NOMO-1 treated with DMSO at 0.1 percent for 48 hours (cell line): ENCODE data around the gene KAZN.
"Not testable (repeated sequence)": the region's sequence is repeated elsewhere in the genome, so short reads cannot be mapped to it uniquely, and the experiment has no call there.

Source experiments
- DNase-seq: peaks from one replicate; lab custom pipeline; 2025; ENCODE audit not compliant: unreplicated experiment; lab: John Stamatoyannopoulos, UW

The KAZN gene

DNA sequence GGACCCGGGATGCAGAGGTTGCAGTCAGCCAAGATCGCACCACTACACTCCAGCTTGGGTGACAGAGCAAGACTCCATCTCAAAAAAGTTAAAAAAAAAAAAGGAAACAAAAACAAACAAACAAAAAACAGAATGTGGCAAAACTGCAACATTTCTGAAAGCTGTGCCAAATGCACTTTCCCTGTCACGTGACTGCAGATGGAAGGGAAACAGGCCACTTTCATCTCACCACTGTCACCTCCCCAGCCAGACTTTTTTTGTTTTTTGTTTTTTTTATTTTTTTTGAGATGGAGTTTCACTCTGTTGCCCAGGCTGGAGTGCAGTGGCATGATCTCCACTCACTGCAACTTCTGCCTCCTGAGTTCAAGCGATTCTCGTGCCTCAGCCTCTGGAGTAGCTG lies 442.2 kb downstream of the KAZN start:
- DNase-seq, result not testable (repeated sequence)

DNA sequence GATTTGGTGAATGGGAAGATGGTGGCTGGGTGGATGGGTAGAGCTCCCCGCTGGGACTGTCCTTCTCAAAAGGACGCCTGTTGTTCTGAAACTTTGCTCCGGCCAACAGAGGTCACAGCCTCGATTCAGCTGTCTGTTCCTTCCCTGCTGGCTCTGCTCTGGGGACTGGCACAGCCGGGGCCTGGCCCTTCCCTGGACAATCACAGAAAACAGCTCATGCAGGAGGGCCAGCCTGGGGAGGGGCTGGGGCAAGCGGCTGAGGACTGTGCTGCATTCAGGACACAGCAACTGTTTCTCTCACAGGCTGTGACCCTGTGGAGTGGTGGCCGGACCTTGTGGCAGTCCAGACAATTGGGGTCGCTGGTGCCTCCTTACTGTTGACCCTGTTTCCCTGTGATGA lies 444.4 kb downstream of the KAZN start:
- no peak for DNase-seq

DNA sequence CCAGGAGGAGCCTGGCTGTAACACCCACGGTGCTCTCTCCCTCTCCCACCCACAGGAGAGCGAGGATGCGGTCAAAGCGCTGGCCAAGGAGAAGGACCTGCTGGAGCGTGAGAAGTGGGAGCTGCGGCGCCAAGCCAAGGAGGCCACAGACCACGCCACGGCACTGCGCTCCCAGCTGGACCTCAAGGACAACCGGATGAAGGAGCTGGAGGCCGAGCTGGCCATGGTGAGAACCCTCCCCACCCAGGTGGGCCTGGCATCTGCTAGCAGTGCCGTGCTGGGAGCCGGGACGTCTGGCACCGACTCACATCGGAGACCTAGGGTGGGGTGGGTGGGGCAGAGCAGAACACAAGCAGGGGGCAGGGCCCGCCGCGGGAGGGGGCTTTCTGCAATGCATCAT lies 445.4 kb downstream of the KAZN start:
- no peak for DNase-seq

DNA sequence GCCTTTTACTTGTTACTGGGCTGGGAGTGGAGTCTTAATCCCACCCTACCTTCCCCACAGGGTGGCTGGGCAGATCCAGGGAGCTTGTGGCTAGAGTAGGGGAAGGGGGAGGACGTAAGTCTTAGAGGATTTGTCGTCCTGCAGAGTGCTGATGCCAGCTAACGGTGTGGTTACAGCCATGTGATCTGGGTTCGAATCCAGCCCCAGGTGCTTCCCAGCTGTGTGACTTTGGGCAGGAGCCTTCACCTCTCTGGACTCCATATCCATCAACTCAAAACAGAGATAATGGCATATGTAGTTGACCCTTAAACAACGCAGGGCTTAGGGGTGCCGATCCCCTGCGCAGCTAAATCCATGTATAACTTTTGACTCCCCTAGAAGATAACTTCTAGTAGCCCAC lies 446.6 kb downstream of the KAZN start:
- DNase-seq, result no peak

DNA sequence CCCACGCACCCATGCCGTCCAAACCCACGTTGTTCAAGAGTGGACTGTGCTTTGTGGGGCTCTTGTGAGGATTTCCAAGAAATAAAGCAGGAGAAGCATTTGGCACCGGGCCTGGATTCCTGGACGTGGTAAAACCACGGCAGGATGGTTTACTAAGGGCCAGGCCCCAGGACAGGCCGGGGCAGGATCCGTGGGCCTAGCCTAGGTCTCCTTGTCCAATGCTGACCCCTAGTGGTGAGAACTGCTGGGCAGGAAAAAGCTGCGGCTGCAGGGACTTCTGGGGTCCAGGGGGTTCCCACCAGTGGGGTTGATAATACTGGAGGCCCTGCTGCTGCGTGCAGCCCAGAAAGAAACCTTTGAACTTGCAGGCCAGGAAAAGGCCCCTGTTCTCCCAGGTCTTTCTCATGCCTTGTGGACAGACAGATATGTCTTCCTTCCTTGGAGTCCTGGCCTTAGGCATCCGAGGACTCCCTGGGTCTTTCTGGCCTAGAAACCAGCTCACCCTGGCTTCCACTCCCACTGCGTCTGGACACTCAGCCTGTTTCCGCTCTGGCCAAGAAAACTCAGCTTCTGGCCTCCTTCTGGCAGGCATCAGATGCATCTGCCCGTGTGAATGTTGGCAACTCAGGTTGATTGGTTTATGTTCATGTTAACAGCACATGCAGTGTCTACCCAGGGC lies 448.1 kb downstream of the KAZN start:
- DNase-seq, result peak; percentile 18

DNA sequence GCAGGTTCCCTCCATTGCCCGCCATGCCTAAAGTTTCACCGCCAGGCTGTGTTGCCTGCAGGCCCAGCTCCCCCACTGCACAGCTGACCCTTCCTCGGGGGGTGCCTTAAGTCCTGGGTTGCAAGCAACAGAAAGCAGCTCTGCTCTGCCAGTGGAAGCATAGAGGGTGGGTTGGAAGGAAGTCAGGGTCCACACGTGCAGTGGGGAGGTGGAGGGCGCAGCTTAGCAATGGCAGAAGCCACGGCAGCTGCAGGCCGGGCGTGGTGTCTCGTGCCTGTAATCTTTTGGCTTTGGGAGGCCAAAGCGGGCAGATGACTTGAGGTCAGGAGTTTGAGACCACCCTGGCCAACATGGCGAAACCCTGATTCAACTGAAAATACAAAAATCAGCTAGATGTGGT lies 448.8 kb downstream of the KAZN start:
- no peak for DNase-seq

DNA sequence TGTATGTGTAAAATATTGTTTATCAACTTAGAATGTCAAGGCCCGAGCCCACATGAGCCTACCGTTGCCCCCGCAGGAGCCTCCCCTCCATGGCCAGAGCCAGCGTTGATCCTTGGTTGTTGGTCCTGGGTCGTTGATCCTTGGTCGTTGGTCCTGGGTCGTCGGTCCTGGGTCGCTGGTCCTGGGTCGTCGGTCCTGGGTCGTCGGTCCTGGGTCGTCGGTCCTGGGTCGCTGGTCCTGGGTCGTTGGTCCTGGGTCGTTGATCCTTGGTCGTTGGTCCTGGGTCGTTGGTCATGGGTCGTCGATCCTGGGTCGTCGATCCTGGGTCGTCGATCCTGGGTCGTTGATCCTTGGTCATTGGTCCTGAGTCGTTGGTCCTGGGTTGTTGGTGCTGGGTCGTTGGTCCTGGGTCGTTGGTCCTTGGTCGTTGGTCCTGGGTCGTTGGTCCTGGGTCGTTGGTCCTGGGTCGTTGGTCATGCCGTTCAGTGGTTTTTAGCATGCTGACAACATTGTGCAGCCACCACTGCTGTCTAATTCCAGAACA lies 450.0 kb downstream of the KAZN start:
- no peak for DNase-seq

DNA sequence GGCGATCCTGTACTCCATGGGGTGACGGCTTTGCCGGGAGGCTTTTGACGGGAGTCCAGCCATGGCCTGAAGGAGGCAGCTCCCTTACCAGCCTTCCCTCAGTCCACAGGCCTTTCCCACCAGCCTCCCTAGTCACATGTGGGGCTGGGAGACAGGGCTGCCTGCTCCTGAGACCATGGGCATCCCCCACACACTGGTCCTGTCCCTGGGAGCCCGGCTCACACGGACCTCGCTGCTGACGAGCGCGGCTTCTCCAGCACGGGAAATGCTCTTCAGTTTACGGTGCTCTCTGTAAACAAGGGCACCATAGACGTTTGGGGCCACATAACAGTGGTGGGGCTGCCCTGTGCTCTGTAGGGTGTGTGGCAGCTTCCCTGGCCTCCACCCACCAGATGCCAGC lies 450.6 kb downstream of the KAZN start:
- no peak for DNase-seq

DNA sequence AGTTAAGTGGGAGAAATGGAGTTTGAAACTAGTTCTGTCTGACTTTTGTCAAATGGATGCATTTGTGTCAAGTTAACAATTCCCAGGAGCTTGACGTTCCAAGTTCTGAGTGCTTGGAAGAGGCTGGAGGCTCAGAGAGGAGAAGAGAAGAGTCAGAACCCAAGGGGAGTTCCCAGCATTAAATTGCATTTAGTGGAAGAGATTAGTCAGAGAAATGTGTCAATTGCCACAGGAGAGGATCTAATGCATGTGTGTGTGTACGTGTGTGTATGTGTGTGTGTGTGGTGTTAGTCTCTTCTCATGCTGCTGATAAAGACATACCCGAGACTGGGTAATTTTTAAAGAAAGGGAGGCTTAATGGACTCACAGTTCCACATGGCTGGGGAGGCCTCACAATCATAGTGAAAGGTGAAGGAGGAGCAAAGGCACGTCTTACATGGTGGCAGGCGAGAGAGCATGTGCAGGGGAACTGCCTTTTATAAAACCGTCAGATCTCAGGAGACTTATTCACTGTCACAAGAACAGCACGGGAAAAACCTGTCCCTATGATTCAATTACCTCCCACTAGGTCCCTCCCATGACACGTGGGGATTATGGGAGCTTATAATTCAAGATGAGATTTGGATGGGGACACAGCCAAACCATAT lies 453.5 kb downstream of the KAZN start:
- no peak for DNase-seq

DNA sequence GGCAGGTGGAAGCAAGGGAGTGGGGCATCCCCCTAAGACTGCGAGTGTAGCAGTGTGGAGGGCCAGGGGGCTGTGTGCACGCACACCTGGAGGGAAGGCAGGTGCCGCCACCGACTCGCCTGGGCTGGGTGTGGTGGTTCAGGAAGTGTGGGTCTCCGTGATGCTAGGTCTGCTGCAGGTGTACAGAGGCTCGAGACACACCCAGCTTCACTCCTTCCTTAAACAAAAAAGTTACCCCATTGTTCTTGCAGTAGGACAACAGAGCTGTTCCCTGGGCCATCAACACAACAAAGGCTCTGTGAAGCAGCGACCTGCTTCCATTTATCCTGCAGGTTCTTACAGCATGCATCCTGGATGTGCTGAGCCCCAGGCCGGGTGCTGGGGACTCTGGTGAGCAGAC lies 454.7 kb downstream of the KAZN start:
- DNase-seq, result no peak

DNA sequence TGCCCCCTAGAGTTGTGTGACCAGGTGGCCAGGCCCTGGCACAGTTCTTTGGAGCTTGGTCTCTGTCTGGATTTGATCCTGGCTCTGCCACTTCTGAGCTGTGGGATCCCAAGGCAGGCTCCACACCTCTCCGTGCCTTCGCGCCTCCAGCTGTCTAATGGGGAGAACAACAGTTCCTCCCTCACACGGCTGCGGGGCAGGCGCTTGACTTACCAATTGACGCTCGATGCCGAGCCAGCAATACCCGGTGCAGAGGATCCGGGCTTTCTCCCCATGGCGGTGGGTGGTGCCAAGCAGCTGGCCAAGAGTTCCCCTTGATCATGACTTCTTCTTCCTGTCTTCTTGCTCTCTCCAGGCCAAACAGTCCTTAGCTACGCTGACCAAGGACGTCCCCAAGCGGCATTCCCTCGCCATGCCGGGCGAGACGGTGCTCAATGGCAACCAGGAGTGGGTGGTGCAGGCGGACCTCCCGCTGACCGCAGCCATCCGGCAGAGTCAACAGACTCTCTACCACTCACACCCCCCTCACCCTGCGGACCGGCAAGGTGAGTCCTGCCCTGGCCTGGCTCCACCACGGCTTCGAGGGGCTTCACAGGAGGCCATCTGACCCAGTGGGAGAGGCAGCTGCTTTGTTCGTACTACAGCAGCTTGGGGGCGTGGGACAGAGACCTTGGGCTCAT lies 457.4 kb downstream of the KAZN start:
- DNase-seq, result no peak

DNA sequence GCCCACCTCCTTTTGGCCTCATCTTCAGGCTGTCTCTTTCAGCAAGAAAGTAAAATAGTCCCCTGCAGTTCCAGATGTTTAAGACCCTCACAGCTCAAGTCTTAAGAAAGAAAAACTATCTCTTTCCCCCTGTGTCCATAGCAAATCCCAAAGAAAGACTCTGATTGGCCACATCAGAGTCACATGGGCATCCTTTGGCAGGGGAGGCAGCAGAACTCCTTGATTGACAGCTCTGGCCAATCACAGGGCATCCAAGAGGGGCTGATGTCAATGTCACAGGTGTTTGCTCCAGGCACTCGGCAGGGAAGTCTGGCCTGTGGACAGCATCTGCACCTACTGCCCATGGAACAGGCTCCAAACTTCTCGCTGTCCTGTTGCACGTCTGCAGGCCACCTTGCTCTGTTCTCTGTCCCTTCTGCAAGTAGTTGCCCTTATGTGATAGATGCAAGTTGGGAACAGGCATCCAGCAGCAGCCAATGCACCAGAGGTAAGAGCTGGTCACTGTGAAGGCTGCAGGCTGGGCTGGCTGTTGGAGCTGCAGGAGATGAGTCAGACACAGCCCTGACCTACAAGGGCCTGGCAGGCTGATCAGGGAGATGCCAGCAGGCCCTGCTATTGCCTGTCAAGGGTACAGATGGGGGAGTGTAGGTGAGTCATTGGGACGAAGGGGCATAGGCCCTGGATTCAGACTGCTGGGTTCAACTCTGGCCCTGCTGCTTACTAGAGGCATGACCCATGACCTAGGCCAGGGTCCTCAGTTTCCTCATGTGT lies 458.2 kb downstream of the KAZN start:
- DNase-seq, result no peak

DNA sequence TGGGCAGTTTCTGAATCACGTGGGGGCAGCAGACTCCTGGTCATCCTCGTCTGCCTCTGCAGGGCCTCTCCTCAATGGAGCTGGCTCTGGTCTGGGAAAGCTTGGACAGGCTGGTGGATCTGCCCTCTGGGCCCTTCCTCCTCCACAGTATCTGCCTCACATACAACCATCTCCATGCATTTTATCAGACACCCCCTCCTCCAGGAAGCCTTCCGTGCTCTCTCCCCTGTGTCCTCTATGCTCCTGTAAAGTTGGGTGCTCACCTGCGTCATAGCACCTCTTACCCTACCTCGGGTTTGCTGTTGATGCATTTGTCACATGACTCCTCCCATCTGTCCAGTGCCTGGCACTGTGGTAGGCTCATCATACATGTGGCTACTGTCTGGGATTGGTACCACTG lies 459.3 kb downstream of the KAZN start:
- no peak for DNase-seq

DNA sequence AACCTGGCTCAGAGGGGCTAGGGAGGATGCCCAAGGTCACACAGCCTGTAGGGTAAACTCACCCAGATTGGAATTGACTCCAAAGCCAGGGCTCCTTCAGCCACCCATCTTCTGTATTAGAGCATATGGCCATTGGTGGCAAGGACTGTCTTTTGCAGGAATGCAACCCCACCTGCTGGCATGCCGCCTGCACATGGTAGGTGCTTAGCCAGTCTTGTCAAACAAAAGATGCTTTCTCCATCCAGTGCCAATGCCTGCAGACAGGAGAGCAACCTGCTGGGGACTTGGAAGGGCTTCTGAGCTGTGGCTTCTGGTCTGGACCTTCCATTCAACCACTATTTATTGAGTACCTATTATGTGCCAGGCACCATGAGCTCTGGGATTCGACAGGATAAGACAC lies 459.8 kb downstream of the KAZN start:
- no peak for DNase-seq

DNA sequence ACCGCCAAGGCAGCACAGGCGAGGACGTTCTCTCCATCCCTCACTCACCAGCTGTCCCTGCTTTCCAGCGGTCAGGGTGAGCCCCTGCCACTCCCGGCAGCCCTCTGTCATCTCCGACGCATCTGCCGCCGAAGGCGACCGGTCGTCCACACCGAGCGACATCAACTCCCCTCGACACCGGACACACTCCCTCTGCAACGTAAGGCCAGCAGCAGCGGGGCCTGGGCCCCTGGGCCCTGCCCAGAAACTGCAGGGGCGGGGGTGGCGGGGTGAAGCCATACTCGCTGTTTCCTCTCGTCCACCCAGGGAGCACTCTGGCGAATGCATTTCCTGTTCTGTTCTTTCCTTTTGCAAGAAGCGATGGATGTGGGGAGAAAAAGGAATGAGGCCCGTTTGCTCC lies 461.6 kb downstream of the KAZN start:
- DNase-seq, result no peak

DNA sequence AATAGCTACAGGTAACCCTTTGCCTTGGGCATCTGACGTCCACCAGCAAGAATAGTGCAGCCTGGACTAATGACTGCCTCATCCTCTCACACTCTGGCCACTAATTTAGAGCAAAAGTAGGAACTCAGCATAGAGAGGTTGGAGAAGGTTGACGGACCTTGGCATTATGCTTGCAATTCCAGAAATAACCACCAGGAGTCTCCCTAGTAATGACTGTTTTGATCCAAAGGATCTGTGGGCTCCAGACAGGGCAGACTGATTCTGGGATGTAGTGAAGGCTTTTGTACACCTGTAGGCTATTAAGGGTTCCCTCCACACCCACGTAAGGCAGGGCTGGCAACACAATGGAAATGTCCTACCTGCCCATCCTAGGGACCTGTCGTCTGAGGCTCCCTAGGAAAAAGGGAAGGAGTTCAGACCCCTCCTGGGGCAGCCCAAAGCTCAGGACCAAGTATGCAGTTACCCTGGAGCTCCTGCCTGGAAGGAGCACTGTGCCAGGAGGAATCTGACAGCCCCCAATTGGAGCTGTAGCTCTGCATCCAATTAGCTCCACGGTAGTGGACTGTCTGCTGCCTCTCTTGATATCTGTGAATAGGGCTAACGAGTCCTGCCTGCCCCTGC lies 464.1 kb downstream of the KAZN start:
- DNase-seq, result no peak

DNA sequence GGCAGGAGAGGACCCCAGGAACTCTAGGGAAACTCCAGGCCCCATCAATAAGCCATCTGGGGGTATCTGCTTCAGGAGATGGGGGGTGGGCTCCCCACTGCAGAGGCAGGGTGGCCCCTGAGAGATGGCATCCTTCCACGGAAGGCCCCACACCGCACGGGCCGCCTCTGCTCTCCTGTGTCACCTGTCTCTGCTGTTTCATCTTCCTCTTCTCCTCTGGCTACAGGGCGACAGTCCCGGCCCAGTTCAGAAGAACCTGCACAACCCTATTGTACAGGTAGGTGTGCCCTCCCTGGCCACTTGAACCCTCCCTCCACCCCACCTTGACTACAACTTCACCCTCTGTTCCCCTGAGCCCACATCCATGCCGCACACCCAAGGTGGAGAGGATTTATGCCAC lies 464.9 kb downstream of the KAZN start:
- no peak for DNase-seq

DNA sequence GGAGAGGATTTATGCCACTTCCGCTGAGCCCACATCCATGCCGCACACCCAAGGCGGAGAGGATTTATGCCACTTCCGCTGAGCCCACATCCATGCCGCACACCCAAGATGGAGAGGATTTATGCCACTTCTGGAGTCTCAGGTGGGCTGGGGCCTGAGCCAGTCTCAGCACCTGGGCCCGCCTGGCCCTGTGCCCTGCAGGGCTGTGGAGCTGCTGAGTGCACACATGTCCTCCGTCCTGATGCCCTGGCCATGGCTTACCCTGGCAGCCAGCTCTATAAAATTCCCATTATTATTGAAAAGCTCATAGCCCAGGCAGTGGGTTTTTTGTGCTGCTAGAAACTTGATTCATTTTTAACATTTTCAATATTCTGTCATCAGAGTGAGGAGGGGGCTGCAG lies 465.3 kb downstream of the KAZN start:
- no peak for DNase-seq

DNA sequence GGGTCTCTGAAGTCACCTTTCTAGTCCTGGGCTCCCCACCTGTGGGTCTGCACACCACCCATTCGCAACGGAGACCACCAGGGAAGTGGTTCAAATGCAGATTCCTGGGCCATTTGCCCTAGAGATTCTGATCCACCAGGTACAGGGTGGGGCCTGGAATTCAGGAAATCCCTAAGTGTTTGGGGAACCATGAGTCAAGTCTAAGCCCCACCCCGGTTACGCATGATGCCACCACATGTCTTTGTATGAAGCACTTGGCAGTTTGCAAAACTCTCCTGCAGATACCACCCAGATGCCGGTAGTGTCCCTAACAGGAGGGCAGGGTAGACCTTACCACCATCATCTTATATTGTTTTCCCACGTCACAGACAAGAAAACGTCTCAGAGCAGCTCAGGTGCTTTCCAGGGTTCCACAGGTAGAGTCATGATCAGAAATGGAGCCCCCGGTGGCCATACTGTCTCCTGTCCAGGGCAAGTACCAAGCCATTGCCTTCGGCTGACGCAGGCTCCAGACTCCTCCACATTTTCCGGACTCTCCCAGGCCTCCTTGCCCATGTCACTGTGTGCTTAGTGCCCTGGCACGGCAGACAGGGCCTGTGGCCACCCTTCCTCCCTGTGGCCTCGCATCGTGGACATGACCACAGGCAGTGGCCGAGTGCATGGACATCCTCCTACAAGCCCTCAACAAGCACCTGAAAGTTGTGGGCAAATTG lies 465.9 kb downstream of the KAZN start:
- no peak for DNase-seq

DNA sequence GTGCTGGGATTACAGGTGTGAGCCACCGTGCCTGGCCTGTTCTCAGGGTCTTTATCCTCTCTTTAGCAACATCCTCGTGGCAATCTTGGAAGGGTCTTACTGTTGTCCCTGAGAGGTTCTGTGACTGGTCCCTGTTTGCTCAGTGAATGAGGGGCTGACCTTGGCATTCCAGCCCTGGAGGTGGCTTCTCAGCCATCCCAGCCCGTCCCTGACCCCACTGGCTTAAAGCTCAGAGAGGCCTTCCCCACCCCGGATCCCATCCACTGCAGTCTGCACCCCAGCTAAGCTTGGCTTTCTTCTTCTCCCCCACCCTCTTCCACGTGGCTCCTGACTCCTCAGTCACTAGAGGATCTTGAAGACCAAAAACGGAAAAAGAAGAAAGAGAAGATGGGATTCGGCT lies 466.8 kb downstream of the KAZN start:
- no peak for DNase-seq
